ENCODE results near the gene BRAF.
A peak's percentile ranks its signal among the peaks of the same experiment; 100 is the strongest.
"Not testable (repeated sequence)": the region's sequence is repeated elsewhere in the genome, so short reads cannot be mapped to it uniquely, and the experiment has no call there.

Gene BRAF

GRCh38 chr7:140917258-140917657, 7.5 kb downstream of the BRAF start:
- DNase-seq: no peak

DNA sequence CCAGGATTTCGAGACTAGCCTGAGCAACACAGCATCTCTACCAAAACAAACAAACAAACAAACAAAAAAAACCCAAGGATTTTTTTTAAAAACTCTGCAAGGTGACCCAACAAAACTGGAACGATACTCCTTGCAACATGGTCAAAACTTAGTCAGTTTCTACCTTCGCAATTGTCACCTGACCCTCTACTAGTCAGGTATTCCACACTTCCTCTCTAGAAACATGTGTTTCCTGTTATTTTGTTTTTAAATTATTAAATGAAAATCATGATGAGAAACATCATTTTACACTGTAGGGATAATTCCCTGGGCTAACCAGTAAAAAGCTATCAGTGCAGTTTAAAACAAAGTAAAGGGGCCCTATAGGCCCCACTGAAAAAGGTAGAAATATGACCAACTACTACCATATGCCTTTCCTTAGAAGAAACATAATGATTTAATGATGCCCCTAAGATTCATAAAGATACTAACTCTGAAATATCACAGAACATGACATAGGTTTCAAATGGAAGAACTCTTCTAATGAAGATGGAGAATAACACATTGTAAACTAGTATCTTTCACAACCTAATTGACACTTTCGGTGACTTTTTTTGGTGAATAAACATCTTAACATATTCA, 8.7 kb downstream of the BRAF start:
- no peak for DNase-seq

DNA sequence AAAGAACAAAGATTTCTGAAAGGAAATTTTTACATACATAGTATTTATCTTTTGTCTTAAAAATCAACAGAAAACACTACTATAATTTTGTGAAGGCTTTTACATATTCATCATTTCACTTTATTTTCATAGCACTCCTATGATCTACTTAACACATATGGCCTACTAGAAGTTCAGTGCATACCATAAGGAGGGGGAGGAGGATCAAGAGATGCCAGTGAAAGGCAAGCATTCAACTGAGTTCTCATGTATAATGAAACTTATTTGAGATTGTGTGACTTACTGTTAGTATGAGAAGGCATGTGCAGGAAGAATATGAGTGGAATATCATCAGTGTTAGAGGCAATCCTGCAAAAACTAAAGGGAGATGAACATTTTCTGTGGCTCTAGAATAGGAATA, 10.6 kb downstream of the BRAF start:
- no peak for DNase-seq

GRCh38 chr7:140913596-140913928, 11.2 kb downstream of the BRAF start:
- not testable (repeated sequence) for DNase-seq

GRCh38 chr7:140911746-140912145, 13.0 kb downstream of the BRAF start:
- DNase-seq: no peak

GRCh38 chr7:140909476-140910161, 15.1 kb downstream of the BRAF start:
- DNase-seq: no peak

GRCh38 chr7:140908361-140908760, 16.4 kb downstream of the BRAF start:
- DNase-seq: no peak

DNA sequence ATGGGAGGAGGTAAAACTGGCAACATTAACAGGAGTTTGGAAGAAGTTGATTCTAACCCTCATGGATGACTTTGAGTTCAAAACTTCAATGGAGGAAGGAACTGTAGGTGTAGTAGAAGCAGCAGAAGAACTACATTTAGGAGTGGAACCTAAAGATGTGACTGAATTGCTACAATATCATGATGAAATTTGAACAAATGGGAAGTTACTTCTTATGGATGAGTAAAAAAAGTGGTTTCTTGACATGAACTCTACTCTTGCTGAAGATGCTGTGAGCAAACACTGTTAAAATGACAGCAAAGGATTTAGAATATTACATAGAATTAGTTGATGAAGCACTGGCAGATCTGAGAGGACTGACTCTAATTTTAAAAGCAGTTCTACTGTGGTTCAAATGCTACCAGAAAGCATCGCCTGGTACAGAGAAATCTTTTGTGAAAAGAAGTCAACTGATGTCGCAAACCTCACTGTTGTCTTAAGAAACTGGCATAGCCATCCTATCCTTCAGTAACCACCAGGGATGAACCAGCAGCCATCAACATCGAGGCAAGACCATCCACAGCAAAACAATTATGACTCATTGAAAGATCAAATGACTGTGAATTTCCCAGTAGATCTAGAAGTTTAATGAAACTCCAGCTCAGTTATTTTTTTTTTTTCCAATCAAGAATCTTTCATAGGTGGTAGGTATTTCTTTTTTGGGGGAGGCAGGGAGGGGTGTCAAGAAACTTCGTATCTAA, 20.8 kb downstream of the BRAF start:
- no peak for DNase-seq

GRCh38 chr7:140902303-140902953, 22.3 kb downstream of the BRAF start:
- no peak for DNase-seq

DNA sequence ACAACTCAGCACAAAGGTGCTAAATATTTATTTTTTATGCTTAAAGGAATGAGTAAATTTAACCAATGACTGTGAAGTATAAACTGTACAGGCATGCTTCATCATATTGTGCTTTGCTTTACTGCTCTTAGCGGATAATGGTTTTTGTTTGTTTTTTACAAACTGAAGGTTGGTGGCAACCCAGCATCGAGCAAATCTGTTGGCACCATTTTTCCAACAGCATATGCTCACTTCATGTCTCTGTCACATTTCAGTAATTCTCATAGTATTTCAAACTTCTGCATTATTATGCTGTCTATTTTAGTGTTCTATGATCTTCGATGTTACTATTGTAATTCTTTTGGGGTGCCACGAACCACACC, 22.8 kb downstream of the BRAF start:
- no peak for DNase-seq

DNA sequence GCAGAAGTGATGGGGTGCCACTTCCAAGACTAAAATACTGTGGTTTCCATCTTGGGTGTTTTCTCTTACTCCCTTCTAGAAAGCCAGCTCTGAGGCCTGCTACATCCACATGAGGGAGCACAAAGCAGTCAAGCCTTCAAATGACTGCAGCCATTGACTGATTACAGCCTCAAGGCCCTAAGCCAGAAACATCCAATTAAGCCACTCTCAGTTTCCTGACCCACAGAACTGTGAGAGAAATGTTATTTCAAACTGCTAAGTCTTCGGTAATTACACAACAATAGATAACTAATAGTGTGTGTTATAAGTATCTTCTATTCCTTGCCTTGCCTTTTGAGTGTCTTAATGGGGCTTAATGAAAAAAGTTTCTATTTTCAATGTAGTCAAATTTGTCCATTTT, 24.8 kb downstream of the BRAF start:
- DNase-seq: no peak

DNA sequence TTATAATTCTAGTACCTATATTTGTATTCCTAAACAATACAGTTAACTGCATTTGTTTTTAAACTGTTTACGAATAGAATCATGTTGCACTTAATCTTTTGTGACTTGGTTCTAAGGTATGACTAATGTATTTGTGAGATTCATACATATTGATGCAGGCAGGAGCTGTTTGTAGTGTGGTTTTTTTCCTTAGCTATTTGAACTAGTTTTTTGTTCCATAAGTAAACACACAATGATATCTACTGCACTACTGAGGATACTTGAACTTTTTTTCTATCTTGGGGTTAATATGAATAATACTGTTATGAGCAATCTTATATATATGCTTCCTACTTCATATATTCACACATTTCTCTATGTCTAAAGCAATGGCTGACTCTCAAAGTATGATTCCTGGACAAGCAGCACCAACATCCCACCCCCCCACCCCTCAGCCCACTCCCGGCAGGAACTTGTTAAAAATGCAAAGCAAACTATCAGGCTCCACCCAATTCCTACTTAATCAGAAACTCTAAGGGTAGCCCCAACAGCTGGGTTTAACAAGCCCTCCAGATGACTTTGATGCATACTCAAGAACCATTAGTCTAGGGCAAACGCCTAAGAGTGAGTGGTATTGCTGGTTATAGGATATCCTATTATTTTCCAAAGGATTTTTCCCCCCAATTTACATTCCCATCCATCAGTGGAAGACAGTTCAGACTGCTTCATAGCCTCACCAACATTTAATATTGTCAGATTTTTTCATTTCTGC, 25.8 kb downstream of the BRAF start:
- DNase-seq: peak; percentile 52

- no peak for DNase-seq
Observed at GRCh38 chr7:140896996-140897395, 27.7 kb downstream of the BRAF start.

DNA sequence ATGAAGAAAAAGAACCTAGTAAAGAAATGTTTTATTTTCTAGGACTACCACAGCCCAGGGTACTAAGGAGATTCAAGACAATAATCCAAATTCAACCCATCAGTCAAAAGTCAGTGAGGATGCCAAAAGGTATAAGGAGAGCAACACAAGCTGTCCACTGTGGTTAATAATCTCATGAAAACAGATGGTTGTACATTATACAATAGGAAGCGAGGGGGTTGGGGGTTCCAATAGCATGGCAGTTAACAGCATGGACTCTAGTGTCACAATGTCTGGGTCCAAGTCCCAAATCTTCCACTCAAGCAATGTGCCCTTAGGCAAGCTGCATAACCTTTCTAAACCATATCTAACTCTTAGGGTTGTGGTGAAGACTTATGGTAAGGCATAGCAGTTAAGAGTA, 35.1 kb downstream of the BRAF start:
- DNase-seq: no peak

- DNase-seq: no peak
Observed at GRCh38 chr7:140889150-140889549, 35.6 kb downstream of the BRAF start.

- DNase-seq: no peak
Observed at GRCh38 chr7:140888087-140888486, 36.6 kb downstream of the BRAF start.

- DNase-seq: no peak
Observed at GRCh38 chr7:140885735-140886334, 38.9 kb downstream of the BRAF start.

GRCh38 chr7:140883378-140883777, 41.4 kb downstream of the BRAF start:
- no peak for DNase-seq

DNA sequence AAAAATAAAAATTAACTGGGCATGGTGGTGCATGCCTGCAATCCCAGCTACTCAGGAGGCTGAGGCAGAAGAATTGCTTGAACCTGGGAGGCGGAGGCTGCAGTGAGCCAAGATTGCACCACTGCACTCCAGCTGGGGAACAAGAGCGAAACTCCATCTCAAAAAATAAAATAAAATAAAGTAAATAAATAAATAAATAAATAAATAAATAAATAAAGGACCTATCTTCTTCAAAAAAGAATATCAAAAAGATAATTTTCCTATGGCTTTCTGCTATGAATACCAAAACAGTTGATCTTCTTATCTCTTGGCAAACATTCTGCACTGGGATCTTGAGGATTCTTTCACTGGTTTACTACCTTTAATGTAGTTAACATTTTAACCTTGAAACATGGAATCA, 41.9 kb downstream of the BRAF start:
- not testable (repeated sequence) for DNase-seq

DNA sequence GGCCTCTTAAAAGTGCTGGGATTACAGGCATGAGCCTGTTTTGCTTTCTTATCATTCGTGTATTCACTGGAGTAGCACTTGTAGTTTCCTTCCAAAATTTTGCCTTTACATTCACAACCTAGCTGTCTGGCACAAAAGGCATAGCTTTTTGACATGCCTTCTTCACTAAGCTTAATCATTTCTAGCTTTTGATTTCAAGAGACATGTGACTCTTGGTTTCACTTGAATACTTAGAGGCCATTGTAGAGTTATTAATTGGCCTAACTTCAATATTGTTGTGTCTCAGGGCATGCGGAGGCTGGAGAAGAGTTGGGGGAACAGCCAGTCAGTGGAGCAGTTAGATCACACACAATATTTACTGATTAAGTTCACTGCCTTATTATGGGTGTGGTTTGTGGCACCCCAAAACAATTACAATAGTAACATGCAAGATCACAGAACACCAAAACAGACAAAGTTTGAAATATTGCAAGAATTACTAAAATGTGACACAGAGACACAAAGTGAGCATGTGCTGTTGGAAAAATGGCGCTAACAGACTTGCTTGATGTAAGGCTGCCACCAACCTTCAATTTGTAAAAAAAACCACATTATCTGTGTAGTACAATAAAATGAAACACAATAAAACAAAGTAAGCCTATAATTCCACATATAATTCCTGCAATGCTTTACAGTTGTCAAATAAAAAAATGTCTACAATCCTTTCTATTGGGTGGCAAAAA, 43.1 kb downstream of the BRAF start:
- no peak for DNase-seq

DNA sequence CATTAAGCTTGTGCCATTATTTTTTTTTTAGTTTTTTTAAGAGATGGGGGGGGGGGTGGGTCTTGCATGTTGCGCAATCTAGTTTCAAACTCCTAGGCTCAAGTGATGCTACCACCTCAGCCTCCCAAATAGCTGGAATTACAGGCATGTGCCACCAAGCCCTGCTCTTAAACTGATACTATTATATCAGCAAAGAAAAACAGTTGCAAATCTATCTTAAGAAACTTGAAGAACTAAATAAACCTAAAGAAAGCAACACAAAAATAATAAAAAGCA, 47.5 kb downstream of the BRAF start:
- no peak for DNase-seq

- DNase-seq: no peak
Observed at GRCh38 chr7:140876519-140877248, 48.0 kb downstream of the BRAF start.

Measured in DMS79 treated with DMSO at 0.1 percent for 48 hours (cell line).